GM20431 (cell line): Measurements from ENCODE around the gene SI.
"Not testable (repeated sequence)": the region's sequence is repeated elsewhere in the genome, so short reads cannot be mapped to it uniquely, and the experiment has no call there.

Experiments
- in situ Hi-C: fragments of 300-500 bp; cut with MseI, MboI; formaldehyde crosslinking; loops from one replicate; pipeline ENCODE4 v1.15.0; 2020; ENCODE audit warnings: low sequenced_read_pairs; ENCODE audit not compliant: unreplicated experiment

SI gene

DNA sequence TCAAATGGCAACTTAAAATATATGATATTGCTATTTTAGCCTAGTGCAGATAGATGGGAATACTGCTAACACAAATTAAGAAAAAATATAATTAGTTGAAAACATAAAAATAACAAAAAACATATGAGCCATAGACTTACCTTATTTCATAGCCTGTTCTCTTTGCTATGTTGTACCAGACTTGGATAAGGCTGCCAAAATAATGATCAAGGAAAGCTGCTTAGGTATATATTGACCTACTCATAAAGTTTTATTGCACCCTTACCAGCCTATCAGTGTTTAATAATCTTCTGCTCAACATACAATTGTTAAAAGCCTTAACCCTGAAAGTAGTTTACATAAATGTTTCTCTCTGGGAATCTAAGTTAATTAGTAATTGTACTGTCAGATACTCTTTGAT, at the start of gene SI:
TSS of gene SI (minus strand) at position 204 of the 400 bp plus-strand sequence. CDS start 2,484 bp downstream, outside the sequence.
- in situ Hi-C loops = no loop called here

GRCh38 chr3:165125836-165126235, 47.5 kb upstream of the SI start:
- in situ Hi-C loops = no loop called here

DNA sequence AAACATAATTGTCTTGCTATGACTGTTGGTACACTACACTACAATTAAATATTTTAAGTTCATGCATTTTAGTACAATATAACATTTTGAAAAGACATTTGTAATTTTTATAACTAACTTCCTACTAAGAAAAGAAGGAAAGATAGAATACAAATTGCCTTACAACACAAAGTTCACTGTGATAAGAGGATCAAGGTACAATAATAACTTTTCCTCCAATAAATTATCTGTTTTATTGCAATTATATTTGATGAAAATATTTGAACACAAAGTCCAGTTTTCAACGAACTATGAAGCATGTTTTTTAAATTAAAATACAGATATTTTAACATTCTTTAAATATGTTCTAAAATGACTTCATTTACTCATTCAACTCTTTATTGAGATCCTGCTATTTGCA, 33.1 kb upstream of the SI start:
- in situ Hi-C loops = no loop called here

- in situ Hi-C loops = no loop called here
Observed at GRCh38 chr3:165103616-165104015, 25.3 kb upstream of the SI start.

DNA sequence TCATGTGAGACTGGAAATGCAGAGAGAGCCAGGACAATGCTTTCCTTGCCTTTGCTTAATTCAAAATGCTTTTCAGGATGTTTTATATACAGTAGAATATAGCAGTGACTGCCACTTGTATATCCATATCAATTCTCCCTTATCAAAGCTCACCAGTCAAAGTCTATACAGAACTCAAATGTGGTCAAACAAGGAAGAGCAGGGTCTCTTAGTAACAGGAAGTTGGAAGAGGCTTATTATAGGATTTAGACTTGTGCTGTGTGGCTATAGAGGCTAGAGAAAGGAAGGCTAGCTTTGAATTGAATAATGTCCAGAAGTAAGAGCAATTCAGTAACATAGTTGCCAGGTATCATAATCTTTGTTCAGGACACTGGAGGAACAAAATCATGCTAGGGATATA, 4.4 kb upstream of the SI start:
- in situ Hi-C loops = no loop called here

GRCh38 chr3:165081183-165081582, 2.9 kb upstream of the SI start:
- in situ Hi-C loops = no loop called here

GRCh38 chr3:165075695-165076094, 2.6 kb downstream of the SI start:
- in situ Hi-C loops = no loop called here

- in situ Hi-C loops = no loop called here
Observed at GRCh38 chr3:165070682-165071081, 7.6 kb downstream of the SI start.

DNA sequence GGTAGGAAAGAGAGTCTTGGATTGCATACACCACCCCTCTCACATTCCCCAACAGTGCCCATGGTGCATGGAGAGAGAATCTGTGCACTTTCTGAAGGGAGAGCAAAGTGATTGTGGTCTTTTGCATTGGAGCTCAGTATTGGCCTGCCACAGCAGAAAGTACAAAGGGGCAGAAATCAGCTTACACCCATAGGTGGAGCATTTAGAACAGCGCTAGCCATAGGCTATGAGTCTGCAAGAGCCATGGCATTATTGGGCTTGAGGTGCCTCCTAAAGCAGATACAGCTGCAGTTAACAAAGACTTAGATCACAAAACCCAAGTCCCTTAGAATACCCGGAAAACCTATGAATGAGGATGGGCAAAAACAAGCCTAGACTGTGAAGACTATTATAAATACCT, 21.8 kb downstream of the SI start:
- in situ Hi-C loops = no loop called here

DNA sequence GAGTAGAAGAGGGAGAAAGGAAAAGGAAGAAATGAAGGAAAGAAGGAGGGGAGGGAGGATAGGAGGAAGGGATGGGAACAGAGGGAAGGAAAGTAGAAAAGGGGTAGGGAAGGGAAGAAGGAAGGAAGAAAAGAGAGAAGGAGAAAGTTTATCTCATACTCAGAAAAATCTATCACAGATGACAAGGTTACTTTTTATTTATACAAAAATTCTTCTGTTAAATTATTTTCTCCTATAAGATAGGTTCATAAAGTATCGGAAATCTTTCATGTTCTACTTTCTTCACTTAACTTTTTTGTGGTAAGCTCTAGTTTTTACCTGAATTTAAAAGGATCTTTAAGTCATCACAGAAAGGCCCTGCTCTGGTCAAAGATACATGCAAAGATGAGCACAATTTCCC, 38.1 kb downstream of the SI start:
- in situ Hi-C loops = no loop called here

- in situ Hi-C loops = no loop called here
Observed at GRCh38 chr3:165011557-165011956, 66.7 kb downstream of the SI start.

- in situ Hi-C loops = no loop called here
Observed at GRCh38 chr3:164984947-164985346, 93.3 kb downstream of the SI start.

DNA sequence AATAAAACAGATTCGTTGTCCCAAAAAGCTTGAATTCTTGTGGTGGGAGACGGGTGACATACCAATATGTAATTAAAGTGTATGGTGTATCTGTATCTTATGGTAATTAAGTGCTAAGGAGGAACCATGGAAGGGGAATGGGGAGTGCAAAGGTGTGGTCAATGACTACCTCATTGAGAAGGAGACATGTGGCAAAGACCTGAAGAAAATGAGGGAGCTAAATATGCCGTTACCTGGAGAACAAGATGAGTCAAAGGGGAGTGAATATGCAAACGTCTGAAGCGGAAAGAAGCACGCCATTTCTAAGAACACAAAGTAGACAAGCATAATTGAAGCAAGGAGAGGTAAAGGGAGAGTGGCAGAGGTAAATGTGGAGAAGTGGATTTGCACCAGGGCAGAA, 115.7 kb downstream of the SI start:
- in situ Hi-C loops = no loop called here

DNA sequence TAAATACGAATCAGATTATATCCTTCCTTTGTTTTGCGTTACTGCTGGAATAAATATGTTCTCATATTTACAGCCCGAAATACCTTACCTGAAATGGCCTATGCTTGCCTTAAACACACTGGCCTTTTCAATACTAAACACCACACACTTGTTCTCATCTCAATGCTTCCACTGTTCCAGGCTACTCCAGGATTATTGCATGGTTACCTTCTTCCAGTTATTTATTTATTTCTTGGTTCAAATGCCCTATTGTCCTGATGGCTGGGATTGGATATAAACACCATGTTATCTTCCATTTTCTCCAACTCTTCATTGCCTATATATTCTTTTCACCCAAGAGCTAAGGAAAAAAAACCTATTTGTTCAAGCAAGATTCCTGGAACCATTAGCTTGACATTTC, 125.3 kb downstream of the SI start:
- in situ Hi-C loops = no loop called here

- in situ Hi-C loops = not testable (repeated sequence)
Observed at GRCh38 chr3:164951403-164951802, 126.9 kb downstream of the SI start.

DNA sequence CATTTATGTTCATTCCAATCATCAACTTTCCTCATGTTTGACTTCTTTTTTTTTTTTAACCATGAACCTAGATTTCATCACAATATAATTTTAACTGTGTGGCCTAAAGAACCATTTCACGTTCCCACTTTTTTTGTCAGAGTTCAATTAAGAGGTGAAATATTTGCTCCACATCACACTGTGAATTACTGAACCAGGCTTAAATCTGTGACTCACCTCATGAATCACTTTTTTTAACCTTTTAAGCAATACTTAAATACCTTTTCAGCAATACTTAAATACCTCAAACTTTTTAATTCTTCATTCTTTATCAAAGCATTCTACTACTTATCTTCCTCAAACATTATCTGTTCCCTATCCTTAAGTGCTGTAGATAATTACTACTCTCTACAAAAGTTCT, 137.6 kb downstream of the SI start:
- in situ Hi-C loops = no loop called here

DNA sequence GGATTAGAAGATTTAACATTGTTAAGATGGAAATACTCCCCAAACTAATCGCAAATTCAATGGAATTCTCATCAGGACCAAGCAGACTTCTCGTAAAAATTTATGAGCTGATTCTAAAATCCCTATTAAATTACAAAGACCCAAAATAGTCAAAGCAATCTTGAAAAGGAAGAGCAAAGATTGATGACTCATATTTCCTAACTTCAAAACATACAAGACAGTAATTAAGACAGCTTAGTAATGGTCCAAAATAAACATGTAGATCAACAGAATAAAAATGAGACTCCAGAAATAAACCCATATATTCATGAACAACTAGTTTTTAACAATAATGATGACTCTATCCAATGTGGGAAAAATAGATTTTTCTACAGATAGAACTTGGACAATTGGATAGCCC, 148.7 kb downstream of the SI start:
- in situ Hi-C loops = no loop called here
